ENCODE results near the gene ANXA11.

DNA sequence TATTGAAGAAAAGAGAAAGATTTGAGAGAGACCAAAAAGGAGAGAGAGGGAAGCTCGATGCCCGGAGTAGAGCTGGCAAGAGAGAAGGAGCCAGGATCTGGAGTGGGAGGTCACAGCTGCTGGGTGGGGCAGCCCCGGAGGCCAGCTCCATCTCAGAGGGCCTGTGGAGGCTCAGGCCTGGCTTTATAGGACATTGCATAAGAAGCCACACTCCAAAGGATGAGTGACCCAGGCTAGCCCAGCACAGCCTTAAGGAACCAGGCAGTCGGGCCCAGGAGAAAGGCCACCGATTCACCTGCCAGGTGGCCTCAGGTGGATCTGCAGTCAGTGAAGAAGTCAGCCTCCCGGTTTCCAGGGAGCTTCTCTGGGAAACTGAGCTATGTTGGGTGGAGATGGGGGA, 72.1 kb downstream of the ANXA11 start:
- TF ChIP-seq, protein P1, sequence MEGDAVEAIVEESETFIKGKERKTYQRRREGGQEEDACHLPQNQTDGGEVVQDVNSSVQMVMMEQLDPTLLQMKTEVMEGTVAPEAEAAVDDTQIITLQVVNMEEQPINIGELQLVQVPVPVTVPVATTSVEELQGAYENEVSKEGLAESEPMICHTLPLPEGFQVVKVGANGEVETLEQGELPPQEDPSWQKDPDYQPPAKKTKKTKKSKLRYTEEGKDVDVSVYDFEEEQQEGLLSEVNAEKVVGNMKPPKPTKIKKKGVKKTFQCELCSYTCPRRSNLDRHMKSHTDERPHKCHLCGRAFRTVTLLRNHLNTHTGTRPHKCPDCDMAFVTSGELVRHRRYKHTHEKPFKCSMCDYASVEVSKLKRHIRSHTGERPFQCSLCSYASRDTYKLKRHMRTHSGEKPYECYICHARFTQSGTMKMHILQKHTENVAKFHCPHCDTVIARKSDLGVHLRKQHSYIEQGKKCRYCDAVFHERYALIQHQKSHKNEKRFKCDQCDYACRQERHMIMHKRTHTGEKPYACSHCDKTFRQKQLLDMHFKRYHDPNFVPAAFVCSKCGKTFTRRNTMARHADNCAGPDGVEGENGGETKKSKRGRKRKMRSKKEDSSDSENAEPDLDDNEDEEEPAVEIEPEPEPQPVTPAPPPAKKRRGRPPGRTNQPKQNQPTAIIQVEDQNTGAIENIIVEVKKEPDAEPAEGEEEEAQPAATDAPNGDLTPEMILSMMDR (IDR thresholded peaks at IDR 0.05; ENCODE audit: insufficient read depth, low read depth, low read length) = no peak
- no peak for TF ChIP-seq EZH2 (IDR thresholded peaks at IDR 0.05; ENCODE audit: insufficient read depth, low read length)

All from astrocyte (in vitro differentiated cells and primary cell).